ENCODE results near the gene EIF5A. TPM values are rescaled to one million over a fixed set of nuclear protein-coding genes. Genes with fewer than 3 reads are reported as not detected.
A peak's percentile ranks its signal among the peaks of the same experiment; 100 is the strongest.

The EIF5A gene
- total and polyA plus RNA-seq, 9 of the 15 experiments (the other 6 are each of a cell fraction or from before 2014, with no cell fraction given) = 22.9 to 1,163 (median 772) TPM

GRCh38 chr17:7312432-7313087 is 5.1 kb downstream of the EIF5A start (continued):
- no peak for TF ChIP-seq ZSCAN29 (IDR thresholded peaks at IDR 0.05)

GRCh38 chr17:7313088-7313889 is 5.9 kb downstream of the EIF5A start:
- Histone ChIP-seq H3K4me1 (replicated peaks in 1 of 2; ENCODE audit: control insufficient read depth in 2 of 2, insufficient read depth in 2 of 2, low read length in 2 of 2) (peaks cover 22 to 35% of the 10 kb centered on the region in 2 experiments), H3K36me3 (ENCODE audit: control insufficient read depth, insufficient read depth, low read length) (peaks cover 78% of the 10 kb centered on the region), H3K79me2 (ENCODE audit: control insufficient read depth, insufficient read depth, low read length) (peaks cover 45% of the 10 kb centered on the region), H3K27me3 (ENCODE audit: control insufficient read depth in 2 of 2, insufficient read depth in 2 of 2, low read length in 2 of 2) (no peaks in the 10 kb centered on the region), H3K9me1 (ENCODE audit: control insufficient read depth, insufficient read depth, low read length) (peaks cover 11% of the 10 kb centered on the region), H3K9ac (ENCODE audit: insufficient read depth in 1 of 2, low read depth in 2 of 2, low read length in 2 of 2) (peak overlapping the region in 1 of 2 experiments; percentile 59; a peak in 1 of 4 replicates), H3K4me3 (peak overlapping the region; percentile 93; the same call in 1 of the 2 replicates), H4K20me1 (replicated peaks; ENCODE audit: control insufficient read depth, insufficient read depth, low read length) (peaks cover 39% of the 10 kb centered on the region), H2AFZ (ENCODE audit: low read depth, low read length) (no peak overlapping the region), H3K9me3 (replicated peaks; ENCODE audit: control insufficient read depth, insufficient read depth, low read depth, low read length) (no peaks in the 10 kb centered on the region), H3K27ac (ENCODE audit: extremely low read depth, low read depth, low read length) (peak overlapping the region; percentile 6; the same call in 1 of the 3 replicates), H3K4me2 (ENCODE audit: insufficient read depth, low read length) (peak overlapping the region; percentile 86)
- intact Hi-C loops (cut with micrococcal nuclease) = no loop called here
- DNase-seq (ENCODE audit: extremely low read depth in 1 of 4, low spot score in 3 of 4) = peak in 2 of 4 experiments; percentile 30 to 51
- WGBS (ENCODE audit: insufficient coverage, low coverage, missing lambda C conversion rate) = 49% methylated on average over 5 of the region's 7 CpGs
- in situ Hi-C loops (cut with MboI) = no loop called here
- peak; percentile 69 for ATAC-seq
- CTCF ChIA-PET (ENCODE audit: low intra/inter-chr PET ratio) = no interaction called here
- FAIRE-seq = peak; percentile 70
- POLR2A ChIA-PET = interaction anchor here (0.5 to 2.6 kb wide), 11 partner anchors 12 to 267 kb away, joined by 3 to 21 read pairs (median 4); partner anchors contain the start of genes NEURL4, NLGN2 and SLC2A4
- BruUV-seq (replicated peaks) = no TSS peak
- TF ChIP-seq RAD21 (CRISPR knock-in tag; conservative IDR thresholded peaks at IDR 0.05 in 1 of 2, IDR thresholded peaks at IDR 0.05 in 1 of 2) = no peak
- no peak for TF ChIP-seq ZKSCAN3 (CRISPR knock-in tag; IDR thresholded peaks at IDR 0.05)
- peak; percentile 58; the same call in 1 of the 2 replicates for TF ChIP-seq POLR2G (IDR thresholded peaks at IDR 0.05; ENCODE audit: low read depth, low read length)
- TF ChIP-seq CTCF (IDR thresholded peaks at IDR 0.05 in 2 of 3, conservative IDR thresholded peaks at IDR 0.05 in 1 of 3; ENCODE audit: insufficient read depth in 2 of 3, low read depth in 1 of 3, low read length in 3 of 3) = 0 out of 6 replicates have a peak, but pooled peaks of 2 of the 3 experiments have one; percentile 16 to 24
- no peak for TF ChIP-seq ZNF717 (CRISPR knock-in tag; IDR thresholded peaks at IDR 0.05)
- no peak for TF ChIP-seq E2F6 (IDR thresholded peaks at IDR 0.05; ENCODE audit: borderline replicate concordance in 1 of 2, extremely low read depth in 1 of 2, insufficient read depth in 1 of 2, insufficient read length in 1 of 2, low read depth in 1 of 2, low read length in 1 of 2, poor library complexity in 1 of 2, severe bottlenecking in 1 of 2)
- no peak for TF ChIP-seq KAT2B (IDR thresholded peaks at IDR 0.05; ENCODE audit: low read depth, low read length)
- TF ChIP-seq SNIP1 (IDR thresholded peaks at IDR 0.05; ENCODE audit: low read depth) = no peak
- TF ChIP-seq KAT7 (CRISPR knock-in tag; IDR thresholded peaks at IDR 0.05; ENCODE audit: borderline replicate concordance) = 0 out of 2 replicates have a peak, but pooled peaks have one; percentile 26
- TF ChIP-seq ZNF146 (CRISPR knock-in tag; IDR thresholded peaks at IDR 0.05; ENCODE audit: unreplicated experiment) = no peak
- TF ChIP-seq CBX3 (IDR thresholded peaks at IDR 0.05; ENCODE audit: borderline replicate concordance in 1 of 2, low read length in 2 of 2) = no peak
- TF ChIP-seq YBX1 (IDR thresholded peaks at IDR 0.05) = no peak
- 0 out of 2 replicates have a peak, but pooled peaks have one; percentile 6 for TF ChIP-seq EGR1 (conservative IDR thresholded peaks at IDR 0.05)
- 0 out of 2 replicates have a peak, but pooled peaks have one; percentile 34 for TF ChIP-seq MYNN (IDR thresholded peaks at IDR 0.05)
- TF ChIP-seq MYNN (CRISPR knock-in tag; IDR thresholded peaks at IDR 0.05) = no peak
